HG02840 (cell line): Measurements from ENCODE around the gene MAN1C1.
"Not testable (repeated sequence)": the region's sequence is repeated elsewhere in the genome, so short reads cannot be mapped to it uniquely, and the experiment has no call there.

Experiments
- ATAC-seq: cut with Tn5 transposase; IDR thresholded peaks from one replicate; pipeline ENCODE4 v1.9.1; 2021; ENCODE audit warnings: mild to moderate bottlenecking, moderate library complexity, moderate number of reproducible peaks; ENCODE audit not compliant: unreplicated experiment, low FRiP score

The MAN1C1 gene

DNA sequence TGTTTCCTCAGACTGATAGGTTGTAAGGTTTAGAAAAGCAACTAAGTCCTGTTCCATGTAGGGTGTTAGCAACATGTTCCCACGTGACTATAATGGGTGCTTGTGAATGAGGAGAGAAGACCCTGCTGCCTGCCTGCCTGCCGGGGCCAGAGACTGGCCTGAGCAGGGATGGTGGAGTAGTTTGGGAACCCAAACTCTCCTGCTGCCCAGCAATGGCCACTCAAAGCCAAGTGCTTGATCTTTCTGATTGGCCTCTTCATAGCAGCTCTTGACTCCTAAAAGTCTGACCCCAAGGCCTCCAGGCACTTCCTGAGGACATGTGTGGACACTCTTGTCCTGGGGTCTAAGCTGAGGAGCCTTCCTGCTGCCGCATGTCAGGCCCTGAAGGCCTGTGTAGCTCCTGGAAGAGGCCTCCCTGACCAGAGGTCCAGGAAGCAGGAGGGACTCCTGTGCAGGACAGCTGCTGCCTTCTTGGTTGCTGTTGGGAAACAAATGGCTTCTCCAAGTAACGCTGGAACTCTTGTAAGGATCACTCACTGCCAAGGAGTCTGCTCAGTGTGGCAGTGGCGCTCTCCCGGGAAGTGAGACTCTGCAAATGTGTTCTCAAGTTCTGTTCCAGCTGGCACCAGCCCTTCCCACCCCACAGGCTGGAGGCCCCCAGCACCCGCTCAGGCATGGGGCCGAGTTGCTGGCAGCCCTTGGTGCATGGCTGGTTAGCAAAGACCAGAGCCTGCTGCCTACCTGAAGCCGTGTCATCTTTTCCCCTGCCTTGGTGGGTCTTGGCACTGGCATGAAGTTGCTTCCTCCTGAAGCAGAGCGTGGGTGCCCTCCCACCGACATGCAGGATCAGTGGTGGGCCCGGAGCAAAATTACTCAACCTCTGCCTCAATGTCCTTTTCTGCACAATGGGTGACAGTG is 35.5 kb downstream of the MAN1C1 start:
- ATAC-seq, result no peak

DNA sequence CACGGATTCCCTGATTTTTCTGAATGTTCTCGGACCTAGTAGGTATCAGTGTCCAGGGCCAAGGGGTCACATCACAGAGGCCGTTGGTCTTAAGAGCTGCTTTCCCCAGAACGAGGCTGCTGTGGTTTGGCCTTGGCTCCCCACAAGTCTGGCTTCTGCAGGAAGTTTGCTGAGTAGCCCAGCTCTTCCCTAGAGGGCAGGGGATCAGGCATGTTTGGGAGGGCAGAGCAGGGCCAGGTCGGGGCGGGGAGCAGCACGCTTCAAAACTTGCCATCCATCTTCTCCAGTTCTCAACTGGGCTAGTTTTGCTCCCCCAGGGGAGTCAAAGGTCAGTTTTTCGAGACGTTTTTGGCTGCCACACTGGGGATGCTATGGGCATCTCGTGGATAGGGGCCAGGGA is 37.0 kb downstream of the MAN1C1 start:
- no peak for ATAC-seq

DNA sequence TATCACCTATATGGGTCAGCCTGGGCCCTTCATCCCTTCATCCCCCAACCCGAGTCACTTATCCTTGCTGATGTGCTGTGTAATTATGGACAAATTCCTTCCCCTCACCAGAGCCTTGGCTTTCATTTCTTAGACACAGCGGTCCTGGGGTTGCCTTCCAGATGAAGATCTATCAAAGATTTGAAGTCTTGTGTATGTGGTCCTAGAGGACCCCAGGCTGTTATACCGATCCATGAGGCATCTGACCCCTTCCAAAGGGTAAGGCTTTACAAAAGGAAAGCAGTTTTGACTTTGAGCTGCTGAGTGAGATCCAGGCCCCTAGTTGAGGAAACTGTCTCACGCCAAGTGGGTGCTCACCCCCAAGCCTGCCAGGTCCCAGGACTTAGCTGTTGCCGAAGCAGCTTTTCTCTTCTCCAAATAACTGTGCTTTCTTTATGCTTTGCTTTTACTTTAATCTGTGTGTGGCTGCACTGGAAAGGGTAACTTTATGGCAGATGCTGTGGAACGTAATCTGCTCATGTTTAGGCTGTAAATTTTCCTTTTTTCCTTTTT is 37.6 kb downstream of the MAN1C1 start:
- ATAC-seq, result no peak

DNA sequence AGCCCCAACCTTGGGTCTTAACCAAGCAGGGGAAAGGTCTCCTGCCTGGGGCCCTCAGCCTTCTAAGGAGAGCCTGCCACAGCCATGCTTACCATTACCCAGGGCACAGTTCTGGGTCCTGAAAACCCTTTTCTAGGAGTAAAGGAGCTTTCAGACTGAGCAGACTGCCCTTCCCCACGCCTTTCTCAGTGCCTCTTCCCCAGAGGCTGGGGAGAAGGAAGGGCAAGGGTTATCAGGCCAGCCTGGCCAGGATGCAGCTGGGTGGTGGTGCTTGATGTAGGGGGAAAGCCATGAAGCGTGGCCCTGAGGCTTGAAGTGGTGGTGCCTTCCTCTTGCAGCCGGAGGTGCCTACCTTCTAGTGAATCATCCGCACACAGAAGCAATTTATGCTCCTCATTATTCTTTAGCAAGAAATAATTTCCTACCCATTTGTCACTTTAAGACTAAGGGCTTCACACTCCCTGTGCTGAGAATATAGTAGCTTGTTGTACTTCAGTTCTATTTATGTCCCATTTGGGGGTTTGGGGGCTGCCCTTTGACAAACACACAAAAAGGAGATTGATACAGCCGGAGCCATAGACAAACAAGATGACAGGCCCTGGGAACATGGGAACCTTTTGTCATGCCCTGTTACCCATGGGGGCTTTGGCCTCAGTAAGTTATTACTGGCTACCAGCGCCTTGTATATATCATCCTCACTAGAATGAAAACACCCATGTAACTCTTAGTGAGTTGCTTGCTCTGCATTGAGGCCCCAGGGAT is 40.7 kb downstream of the MAN1C1 start:
- no peak for ATAC-seq

DNA sequence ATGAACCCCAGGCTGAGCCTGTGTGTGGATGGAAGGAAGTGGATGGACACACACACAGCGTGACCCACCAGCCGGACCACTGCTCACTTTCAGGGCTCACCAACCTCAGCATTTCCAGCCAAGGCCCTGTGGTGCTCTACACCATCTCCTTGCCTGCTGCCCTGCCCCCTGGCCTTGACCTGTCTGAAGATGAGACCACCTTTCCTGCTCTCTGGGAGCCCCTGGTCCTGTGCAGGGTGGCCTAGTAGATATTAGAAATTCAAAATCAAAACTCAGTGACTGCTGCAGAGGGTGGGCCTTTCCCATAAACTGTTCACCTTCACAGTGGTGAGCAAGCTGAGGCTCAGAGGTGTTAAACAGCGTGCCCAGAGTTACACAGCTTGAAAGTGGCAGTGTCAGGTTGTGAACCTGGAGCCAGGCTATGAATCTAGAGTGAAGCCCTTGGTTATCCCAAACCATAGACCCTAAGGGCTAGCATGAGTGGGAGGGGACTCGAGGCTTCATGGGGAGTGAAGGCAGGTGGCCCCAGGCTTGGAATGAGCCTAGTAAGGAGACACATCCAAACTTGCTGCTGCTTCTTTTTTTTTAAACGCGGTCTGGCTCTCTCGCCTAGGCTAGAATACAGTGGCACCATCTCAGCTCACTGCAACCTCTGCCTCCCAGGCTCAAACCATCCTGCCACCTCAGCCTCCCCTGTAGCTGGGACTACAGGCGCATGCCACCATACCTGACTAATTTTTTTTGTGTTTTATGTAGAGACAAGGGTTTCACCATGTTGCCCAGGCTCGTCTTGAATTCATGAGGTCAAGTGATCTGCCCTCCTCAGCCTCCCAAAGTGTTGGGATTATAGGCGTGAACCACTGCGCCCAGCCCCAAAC is 41.5 kb downstream of the MAN1C1 start:
- ATAC-seq, result no peak

DNA sequence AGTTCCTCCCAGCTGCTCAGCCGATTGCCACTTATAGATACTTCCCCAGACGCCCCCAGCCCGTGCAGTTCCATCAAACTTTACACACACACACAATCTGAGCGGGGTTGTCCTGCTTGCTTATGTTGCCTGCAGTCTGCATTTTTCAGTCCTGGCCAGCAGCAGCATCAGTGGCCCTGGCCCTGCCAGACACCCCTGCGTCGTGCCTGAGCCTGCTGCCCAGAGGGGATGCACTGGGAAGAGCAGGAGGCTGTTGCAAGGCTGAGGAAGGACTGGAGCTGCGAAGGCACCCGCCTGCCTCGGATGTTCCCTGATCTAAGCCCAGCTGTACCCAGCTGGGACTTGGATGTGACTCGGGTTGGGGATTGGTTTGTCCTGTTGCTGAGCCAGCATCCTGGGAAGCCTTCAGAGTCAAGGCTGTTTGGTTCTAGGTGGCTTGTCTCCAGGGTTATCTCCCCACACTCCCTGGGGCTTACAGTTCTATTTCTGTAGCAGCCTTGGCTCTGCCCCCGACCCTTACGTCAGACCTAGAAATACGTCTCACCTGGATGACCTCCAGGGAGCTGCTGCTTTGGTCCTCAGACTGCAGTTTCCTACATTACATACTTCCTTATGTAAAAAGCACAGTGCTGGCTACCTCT is 42.3 kb downstream of the MAN1C1 start:
- no peak for ATAC-seq

DNA sequence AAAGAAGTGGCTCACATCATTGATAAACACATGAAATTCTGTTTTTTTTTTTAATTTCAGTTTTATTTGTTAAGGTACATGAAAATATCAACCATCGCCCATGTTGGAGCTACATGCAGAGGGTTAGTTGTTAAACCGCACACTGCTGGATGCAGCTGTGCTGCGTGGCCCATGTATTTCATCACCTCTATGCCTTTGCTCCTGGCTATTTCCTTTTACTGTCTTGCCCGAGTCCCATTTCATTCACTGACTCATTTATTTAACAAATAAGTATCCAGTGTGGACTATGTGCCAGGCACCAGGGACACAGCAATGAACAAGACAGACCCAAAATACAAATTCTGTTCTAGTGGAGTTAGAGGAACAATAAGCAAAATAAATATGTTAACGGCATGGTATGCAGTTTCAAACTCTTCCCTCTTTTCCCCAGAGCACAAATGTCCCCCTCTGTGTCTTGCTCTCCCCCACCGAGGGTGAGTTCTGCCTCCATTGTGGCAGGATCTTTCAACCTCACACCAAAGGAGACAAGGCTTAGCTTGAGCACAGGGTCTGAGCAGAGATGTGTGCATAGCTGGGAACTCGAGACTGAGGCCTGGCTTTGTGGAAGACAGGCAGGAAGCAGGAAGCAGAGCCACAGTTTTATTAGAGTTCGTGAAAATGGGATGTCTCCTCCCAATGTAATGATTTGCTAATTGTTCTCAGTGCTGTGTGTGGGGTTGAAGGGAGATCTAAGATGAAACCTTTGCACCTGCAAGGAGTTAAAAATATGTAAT is 44.6 kb downstream of the MAN1C1 start:
- no peak for ATAC-seq

DNA sequence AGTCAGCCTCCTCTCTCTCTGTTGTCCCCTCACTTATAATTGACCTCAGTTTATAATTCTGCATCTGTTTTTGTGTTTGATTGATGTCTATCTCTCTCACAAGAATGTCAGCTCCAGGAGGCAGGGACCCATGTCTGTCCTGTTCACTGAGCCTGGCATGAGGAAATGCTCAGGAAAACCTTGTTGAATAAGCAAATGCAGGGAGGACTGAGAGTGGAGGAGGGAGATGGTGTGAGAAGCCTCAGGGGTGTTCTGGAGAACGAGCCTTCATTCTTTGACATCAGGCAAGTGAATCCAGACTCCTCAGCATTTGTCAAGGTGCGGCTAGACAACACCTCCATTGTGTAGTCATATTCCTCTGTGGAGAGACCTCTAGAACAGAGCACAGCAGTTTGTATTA is 45.5 kb downstream of the MAN1C1 start:
- no peak for ATAC-seq

DNA sequence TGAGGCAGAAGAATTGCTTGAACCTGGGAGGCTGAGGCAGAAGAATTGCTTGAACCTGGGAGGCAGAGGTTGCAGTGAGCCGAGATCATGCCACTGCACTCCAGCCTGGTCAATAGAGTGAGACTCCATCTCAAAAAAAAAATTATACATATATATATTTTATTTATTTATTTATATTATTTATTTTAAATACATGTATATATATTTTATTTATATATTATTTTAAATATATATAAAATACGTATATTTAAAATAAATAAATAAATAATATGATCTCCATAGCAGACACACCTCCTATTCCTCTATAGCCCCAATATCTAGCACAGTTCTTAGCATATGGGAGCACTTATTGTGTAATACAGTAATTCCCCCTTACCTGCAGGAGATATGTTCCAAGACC is 46.4 kb downstream of the MAN1C1 start:
- ATAC-seq, result not testable (repeated sequence)

DNA sequence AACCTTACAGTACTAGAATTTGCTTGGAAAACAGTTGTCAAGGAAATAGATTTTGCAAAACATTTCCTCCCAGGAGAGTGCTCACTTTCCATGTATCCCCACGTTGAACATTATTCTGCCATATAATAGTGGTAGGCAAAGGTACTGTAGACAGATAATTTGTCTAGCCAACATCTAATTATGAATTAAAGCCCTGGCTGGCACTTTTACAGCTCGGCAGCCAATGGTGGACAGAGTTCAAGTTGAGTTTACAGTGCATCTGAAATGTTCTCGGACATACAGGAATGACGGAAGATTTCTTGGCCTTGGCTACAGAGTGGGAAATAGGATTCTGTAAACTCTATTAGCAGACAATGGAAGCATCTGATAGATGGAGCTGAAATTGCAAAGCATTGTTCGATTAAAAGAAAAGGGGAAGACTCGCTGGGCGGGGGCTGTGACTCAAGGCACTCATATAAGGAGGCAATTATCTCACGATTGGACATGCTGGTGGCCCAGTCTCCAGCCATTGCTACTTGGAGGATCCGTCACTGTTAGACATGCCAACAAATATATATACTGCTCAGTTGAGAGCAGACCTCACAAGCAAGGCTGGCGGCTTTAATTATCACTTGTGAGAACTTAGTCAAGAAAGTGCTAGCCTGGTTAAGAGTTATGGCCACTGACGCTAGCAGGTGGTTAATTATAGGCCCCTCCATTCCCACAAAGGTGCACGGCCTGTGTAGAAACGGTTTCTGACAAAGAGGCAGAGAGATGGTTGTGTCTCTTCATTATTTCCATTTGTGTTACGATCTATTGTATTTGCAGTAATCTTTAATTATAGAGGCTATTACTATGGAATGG is 48.0 kb downstream of the MAN1C1 start:
- ATAC-seq, result no peak

DNA sequence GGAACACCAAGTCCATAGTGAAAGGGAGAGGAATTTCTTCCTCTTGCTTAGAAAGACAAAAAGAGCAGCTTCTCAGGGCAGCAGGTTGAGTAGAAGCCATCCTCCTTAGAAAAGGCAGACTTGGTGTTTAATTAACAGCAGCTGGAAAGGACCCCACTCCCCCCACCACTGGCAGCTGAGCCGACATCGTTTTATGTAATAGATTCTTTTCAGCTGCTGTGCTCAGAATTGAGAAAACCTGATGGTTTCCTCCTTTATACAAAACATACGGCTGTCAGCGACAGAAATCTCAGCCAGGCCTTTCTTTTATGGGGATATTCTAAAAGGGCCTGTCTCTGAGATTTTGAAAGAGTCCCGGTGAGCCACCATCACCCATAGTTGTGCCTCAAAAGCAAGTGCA is 49.9 kb downstream of the MAN1C1 start:
- ATAC-seq, result no peak

DNA sequence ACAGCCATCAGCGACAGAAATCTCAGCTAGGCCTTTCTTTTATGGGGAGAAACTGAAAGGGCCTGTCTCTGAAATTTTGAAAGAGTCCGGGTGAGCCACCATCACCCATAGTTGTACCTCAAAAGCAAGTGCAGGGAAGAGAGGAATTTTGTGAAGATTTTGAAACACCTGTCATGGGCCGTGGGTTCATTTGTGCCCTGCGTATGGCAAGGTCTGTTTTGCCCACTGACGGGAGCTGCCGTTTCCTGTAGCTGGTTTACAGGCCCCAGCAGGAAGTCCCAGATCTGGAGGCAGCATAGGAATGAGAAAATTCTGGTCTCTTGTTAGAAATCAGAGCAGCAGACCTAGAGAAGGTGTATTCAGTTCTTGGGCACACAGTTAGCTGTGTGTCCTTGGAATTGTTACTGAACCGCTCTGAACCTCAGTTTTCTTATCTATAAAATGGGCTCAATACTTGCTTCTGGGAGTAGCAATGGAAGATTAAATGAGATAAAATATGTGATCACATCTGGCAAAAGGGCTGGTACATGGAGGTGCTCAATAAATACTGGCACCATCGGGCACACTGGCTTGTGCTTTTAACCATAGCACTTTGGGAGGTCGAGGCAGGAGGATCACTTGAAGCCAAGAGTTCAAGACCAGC is 52.5 kb downstream of the MAN1C1 start:
- ATAC-seq, result no peak

DNA sequence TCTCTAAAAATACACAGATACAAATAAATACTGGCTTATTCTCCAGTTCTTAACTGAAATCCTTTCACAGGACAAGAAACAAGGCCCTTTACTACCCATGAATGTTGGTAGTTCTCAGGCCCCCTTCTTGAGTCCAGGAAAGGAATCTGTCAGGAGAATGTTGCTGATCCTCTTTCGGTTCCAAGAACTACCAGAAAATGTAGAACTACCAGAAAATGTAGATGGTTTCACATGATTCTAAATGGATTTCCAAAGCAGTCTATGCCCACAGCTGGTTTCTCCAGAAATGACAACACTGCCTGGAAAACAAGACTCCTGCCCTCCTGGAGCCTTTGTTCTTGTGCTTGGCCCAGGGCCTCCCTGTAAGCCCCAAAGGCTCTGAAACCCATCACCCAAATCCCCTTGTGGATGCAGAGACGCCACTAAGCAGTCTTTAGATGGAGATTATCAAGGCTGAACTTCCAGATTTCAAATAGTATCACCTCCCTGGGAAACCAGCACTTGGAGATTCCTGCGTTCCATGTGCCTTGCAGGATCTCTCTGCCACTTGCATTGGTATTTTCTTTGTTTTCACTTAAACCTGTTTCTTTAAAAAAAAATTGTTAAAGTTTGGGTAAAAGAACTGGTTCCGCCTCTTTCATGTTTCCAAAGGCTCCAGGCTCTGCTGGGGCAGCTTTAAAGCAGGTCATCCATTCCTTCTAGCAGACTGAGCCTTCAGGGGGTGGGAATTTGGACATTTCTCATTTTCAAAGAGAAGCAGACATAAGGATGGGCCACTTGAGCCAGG is 53.4 kb downstream of the MAN1C1 start:
- no peak for ATAC-seq

DNA sequence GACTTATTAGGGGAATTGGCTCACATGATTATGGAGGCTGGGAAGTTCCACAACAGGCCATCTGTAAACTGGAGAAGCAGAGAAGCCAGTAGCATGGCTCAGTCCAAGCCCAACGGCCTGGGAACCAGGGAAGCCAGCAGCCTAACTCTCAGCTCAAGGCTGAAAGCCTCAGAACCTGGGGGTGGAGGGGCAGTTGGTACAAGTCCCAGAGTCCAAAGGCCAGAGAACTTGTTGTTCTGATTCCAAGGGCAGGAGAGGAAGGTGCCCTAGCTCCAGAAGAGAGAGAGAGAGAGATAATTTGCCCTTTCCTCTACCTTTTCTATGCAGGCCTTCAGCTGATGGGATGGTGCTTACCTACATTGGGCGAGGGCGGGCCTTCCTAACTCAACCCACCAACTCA is 55.3 kb downstream of the MAN1C1 start:
- no peak for ATAC-seq

DNA sequence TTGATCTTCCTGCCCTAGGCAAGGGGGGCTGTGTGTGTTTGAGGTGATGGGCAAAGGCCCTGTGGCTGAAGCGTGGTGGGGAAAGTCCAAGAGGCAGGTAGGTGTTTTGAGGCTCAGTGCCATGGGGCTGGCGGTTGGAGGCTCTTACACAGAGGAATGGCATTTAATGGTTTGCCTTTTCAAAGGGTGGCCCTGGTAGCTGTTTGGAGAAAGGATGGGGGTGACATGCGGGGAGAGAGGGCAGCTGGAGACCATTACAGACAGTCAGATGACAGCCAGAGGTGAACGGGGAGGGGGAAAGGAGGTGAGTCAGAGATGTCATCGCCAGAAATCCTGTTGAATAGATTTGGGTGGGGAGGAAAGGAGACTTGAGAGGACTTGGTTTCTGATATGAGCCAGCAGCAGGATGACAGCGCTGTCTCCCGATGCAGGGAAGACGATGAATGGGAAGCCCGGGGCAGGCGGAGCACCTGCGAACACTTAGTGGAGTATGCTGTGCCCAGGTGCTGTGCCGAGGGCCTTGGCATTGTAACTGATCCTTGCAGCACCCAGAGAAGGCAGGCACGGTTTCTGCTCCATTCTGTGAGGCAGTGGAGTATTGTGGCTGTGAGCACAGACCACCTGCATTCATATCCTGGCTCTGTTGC is 56.3 kb downstream of the MAN1C1 start:
- no peak for ATAC-seq

DNA sequence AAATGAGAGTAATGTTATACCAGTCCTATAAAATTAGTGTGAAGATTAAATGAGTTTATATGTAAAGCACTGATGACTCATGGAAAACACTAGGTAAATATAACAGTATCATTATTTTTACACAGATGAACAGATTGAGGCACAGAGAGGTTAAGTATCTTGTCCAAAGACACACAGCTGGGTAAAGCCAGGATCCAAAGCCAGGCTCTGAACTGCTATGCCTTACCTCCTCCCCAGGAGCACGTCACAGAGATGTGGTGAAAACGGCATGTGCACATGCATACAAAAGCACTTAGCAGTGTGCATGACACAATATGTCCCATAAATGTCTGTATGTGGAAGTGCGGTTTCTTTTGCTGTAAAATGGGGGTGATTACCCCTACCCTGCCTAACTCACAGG is 56.9 kb downstream of the MAN1C1 start:
- ATAC-seq, result no peak
